Glomerular visceral epithelial cell (primary cell): Measurements from ENCODE around the gene NECTIN3.

Experiments
- DNase-seq: peaks from one replicate; pipeline ENCODE4 v3.0.0-alpha.2; 2016; ENCODE audit errors: extremely low spot score

NECTIN3 gene, protein sequence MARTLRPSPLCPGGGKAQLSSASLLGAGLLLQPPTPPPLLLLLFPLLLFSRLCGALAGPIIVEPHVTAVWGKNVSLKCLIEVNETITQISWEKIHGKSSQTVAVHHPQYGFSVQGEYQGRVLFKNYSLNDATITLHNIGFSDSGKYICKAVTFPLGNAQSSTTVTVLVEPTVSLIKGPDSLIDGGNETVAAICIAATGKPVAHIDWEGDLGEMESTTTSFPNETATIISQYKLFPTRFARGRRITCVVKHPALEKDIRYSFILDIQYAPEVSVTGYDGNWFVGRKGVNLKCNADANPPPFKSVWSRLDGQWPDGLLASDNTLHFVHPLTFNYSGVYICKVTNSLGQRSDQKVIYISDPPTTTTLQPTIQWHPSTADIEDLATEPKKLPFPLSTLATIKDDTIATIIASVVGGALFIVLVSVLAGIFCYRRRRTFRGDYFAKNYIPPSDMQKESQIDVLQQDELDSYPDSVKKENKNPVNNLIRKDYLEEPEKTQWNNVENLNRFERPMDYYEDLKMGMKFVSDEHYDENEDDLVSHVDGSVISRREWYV

GRCh38 chr3:111071257-111072030 is at the start of gene NECTIN3:
NECTIN3 (plus strand) TSS chr3:111071816; CDS start chr3:111072018, 202 bp downstream.
- peak; percentile 97 for DNase-seq

- no peak for DNase-seq
Observed at GRCh38 chr3:111027868-111028267, 43.7 kb upstream of the NECTIN3 start.

DNA sequence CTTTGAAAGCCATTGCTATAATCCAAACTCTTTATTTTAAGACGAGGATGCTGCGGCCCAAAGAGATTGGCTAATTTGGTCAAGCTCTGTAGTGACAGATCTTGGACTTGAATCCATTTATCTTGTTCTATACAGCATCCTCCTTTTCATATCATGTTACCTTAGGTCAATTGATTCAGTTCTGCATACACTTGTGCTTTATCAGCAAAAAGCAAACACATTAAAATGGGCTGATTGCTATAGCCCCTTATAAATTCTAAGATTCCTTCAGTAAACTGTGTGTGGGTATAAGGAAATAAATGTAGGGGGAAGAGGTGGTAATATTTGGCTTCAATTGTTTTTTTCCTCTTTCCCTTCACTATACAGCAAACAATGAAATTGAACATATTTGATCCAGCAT is 40.1 kb upstream of the NECTIN3 start:
- no peak for DNase-seq

DNA sequence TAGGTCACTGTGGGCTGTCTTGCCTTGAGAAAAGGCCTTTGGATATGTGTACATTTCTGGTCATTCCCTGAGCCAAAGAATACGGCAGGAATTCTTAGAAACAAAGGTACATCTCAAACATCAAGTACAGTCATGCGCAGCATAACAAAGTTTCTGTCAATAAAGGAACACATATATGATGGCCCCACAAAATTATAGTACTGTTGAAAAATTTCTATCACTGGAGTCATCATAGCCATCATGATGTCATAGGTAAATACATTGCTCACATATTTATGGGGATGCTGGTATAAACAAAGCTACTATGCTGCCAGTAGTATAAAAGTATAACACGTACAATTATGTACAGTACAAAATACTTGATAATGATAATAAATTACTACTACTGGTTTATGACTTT is 38.9 kb upstream of the NECTIN3 start:
- no peak for DNase-seq

GRCh38 chr3:111033470-111034050 is 38.1 kb upstream of the NECTIN3 start:
- peak; percentile 2 for DNase-seq

- DNase-seq, result no peak
Observed at GRCh38 chr3:111035316-111035715, 36.3 kb upstream of the NECTIN3 start.

DNA sequence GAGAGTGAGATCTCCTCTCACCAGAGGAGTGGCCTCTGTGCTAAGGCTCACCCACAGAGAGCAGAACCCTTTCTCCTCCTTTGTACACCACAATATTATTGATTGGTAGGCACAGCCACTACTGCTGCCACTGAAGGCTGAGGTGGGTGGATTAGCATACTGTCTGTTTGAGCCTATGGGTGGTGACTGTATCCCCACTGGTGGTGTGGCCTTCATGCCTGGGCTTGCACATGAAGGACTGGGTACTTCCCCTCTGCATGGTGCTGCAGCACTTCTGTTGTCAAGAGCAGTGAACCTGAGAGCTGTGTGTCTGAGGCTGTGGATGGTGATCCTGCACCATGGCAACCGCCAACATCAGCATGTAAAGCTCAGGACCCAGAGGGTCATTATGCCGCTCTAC is 35.7 kb upstream of the NECTIN3 start:
- peak; percentile 3 for DNase-seq

GRCh38 chr3:111040959-111041358 is 30.7 kb upstream of the NECTIN3 start:
- DNase-seq, result no peak

- no peak for DNase-seq
Observed at GRCh38 chr3:111045564-111045963, 26.1 kb upstream of the NECTIN3 start.

DNA sequence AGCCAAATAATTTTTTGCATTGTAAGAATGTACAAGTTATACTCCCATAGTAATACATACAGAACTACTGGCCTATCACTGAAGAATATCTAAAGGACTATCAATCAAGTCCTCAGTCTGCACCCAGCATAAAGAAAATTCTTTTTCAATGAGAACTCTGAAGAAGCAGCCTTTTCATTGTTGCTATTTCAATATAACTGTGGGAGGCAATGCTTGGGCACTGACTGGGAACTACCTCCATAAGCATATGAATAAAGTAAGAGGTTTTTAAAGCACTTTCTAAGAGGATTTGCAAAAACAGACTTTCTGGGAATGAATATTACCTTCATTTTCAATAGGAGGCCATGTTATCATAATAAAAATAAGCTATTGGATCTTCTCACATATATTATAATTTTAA is 24.6 kb upstream of the NECTIN3 start:
- no peak for DNase-seq

DNA sequence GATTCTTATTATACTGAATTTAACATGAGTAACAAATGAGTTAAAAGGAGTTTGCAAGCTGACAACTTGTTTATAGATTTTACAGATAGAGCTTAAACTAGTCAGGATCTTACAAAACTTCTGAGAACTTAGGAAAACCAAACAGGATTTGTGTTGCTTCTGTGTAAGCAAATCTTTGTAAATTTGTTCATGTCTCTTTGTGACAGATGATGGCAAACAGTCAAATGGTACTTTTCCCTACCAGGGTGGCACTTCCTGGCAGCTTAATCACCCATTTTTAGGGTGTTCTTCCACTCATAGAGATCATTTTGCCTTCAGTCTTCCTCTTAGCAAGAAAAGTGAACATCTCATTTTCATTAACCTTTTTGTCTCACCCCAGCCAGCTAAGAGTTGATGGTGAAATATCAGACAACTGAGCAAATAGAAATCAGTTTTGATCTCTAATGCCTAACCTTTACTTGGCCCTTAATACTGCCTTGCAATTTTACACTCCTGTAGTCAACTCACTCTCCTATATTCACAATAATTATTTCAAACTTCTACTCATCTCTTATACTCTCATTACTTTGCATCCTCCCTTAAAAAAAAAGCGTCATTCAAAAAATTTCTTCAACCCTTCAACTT is 23.7 kb upstream of the NECTIN3 start:
- DNase-seq, result no peak

DNA sequence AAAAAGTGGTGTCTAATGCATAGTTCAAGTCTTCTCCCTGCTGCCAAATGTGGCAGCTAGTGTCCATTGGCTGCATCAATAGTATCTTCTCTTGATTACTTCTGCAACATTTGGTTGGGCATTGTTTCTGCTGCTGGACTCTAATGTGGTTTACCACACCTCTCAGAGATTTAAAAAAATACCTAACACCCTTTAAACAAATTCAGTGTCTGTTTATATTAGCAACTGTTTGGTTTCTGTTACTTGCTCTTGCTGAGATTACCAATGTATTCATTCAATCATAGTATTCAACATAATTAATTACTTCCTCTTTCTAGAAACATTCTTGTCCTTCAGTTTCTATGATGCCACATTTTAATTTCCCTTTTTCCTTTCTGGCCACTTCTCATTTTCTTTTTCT is 20.3 kb upstream of the NECTIN3 start:
- no peak for DNase-seq

- no peak for DNase-seq
Observed at GRCh38 chr3:111068574-111068973, 3.0 kb upstream of the NECTIN3 start.

DNA sequence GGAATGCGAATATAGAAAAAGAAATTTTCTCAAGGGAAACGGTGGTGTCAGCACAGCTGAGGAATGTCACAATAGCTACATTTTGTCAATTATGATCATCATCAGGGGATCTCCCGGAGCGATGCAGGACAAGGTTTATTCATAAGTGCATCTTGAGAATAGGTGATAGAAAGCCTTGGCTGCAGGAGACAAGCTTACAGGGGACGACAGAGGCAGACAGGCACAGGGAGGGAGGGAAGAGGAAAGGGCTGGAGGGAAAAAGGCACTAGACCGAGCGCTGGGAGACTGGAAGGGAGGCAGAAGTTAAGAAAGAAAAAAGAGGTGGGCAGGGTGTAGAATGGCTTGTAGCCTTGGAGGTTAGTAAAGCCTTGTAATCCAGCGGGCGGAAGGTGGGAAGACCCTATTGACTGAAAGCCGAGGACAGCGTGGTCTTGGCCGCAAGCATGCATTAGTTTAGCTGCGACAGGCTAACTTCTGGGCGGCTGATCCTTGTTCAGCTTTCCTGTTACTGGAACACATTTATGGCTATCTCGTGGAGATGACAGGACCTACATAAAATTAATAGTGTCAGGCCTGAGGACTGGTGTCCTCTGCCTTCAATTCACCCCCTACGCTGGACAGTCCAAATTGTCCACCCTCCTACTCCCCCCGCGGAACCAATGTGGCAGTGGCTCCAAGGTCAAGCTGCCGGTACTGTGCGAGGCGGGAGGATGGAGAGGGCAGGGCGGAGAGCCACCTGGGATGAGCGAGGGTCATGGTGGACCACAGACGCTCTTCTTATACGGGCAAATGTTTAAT is 1.4 kb upstream of the NECTIN3 start:
- peak; percentile 8 for DNase-seq

GRCh38 chr3:111070772-111071256 is 802 bp upstream of the NECTIN3 start:
- DNase-seq, result no peak

DNA sequence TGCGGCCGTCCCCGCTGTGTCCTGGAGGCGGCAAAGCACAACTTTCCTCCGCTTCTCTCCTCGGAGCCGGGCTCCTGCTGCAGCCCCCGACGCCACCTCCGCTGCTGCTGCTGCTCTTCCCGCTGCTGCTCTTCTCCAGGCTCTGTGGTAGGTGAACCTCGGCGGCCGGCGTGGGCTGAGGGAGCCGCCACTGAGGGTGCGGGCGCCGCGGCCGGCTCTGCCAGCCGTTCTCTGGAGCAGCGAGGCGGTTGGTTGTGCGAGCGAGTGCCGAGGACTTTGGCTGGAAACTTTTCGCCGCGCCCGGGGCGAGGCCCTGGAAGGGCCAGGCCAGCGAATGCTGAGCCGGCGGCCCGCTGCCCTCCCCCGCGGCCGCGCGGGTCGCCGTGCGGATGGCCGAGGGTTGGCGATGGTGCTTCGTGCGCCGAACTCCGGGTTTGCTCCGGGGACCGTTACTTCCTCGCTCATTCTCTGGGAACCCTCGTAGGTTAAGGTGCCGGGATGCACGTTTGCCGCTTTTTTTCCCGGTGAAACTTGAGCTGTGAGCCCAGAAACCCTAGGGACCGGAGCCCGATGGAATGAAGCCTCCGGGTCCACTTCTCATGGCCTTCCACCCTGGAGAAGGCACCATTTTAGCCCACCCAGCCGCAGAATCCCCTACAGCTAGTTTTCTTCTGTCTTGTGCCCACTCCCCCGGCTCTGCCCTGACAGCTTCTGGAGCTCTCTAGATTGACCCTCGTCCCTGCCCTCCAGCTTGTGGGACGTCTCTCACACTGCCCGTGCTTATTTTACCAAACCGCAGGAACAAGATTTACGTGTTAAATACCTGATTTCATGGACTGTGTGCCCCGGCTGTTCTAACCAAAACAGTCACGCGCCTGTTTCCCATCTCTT is 660 bp downstream of the NECTIN3 start:
- peak; percentile 27 for DNase-seq

- peak; percentile 31 for DNase-seq
Observed at GRCh38 chr3:111073218-111073617, 1.6 kb downstream of the NECTIN3 start.

DNA sequence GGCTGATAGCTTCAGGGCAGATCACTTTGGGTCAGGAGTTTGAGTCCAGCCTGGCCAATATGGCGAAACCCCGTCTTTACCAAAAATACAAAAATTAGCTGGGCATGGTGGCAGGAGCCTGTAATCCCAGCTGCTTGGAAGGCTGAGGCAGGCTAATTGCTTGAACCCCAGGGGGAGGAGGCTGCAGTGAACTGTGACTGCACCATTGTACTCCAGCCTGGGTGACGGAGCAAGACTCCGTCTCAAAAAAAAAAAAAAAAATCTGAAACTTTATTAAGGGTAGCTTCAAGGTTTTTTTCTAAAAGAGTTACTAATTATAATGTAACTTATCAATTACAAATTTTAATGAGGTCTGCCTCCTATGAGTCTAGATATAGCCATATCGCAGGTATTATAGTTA is 5.1 kb downstream of the NECTIN3 start:
- DNase-seq, result no peak

- DNase-seq, result no peak
Observed at GRCh38 chr3:111077369-111077768, 5.8 kb downstream of the NECTIN3 start.

GRCh38 chr3:111080413-111080812 is 8.8 kb downstream of the NECTIN3 start:
- DNase-seq, result peak; percentile 36
